DOHH2 (cell line): ENCODE measurements around the gene ITGA4.

Source experiments
- H3F3A ChIP-seq: fragments of 200-600 bp; sonication (generic), shearing (Covaris generic); 2 replicates; pipeline ENCODE4 v1.6.0; 2016; ENCODE audit warnings: antibody characterized with exemption, mild to moderate bottlenecking; ENCODE audit not compliant: control insufficient read depth, insufficient read depth
- H3K27ac ChIP-seq: fragments of 200-600 bp; sonication (generic); 2 replicates; pipeline ENCODE4 v1.5.1; 2014; ENCODE audit warnings: low read depth, mild to moderate bottlenecking, low read length, moderate library complexity
- H3K27me3 ChIP-seq: fragments of 200-600 bp; sonication (generic); 2 replicates; pipeline ENCODE4 v1.6.1; 2014; ENCODE audit warnings: mild to moderate bottlenecking, low read length, mixed read lengths; ENCODE audit not compliant: control insufficient read depth
- H3K36me3 ChIP-seq: fragments of 200-600 bp; sonication (generic); 2 replicates; pipeline ENCODE4 v1.6.1; 2014; ENCODE audit warnings: mild to moderate bottlenecking, low read length, moderate library complexity, mixed read lengths; ENCODE audit not compliant: control insufficient read depth
- H3K4me1 ChIP-seq: fragments of 200-600 bp; sonication (generic); 2 replicates; pipeline ENCODE4 v1.6.1; 2014; ENCODE audit warnings: mild to moderate bottlenecking, low read length, mixed read lengths; ENCODE audit not compliant: control insufficient read depth
- H3K4me2 ChIP-seq: fragments of 200-600 bp; sonication (generic); 2 replicates; pipeline ENCODE4 v1.6.0; 2014; ENCODE audit warnings: mild to moderate bottlenecking, low read length, moderate library complexity
- H3K4me3 ChIP-seq: fragments of 200-600 bp; sonication (generic); 2 replicates; pipeline ENCODE4 v1.5.1; 2014; ENCODE audit warnings: mild to moderate bottlenecking, low read length, mixed read lengths
- H3K79me2 ChIP-seq: fragments of 200-600 bp; sonication (generic); 2 replicates; pipeline ENCODE4 v1.6.1; 2014; ENCODE audit warnings: mild to moderate bottlenecking, low read length, mixed read lengths; ENCODE audit not compliant: control insufficient read depth
- H3K9me2 ChIP-seq: fragments of 200-600 bp; sonication (generic); replicated peaks from 2 replicates; pipeline ENCODE4 v1.6.1; 2014; ENCODE audit warnings: mild to moderate bottlenecking, low read length, mixed read lengths; ENCODE audit not compliant: control insufficient read depth
- H3K9me3 ChIP-seq: fragments of 200-600 bp; sonication (generic); 2 replicates; pipeline ENCODE4 v1.6.1; 2014; ENCODE audit warnings: antibody characterized with exemption, low read length, mixed read lengths; ENCODE audit not compliant: control insufficient read depth, insufficient read depth
- H4K20me1 ChIP-seq: fragments of 200-600 bp; sonication (generic); 2 replicates; pipeline ENCODE4 v1.6.0; 2014; ENCODE audit warnings: low read depth, mild to moderate bottlenecking, antibody characterized with exemption, low read length, moderate library complexity; ENCODE audit not compliant: control insufficient read depth, insufficient read depth
- EZH2phosphoT487 ChIP-seq: fragments of 200-600 bp; sonication (generic); IDR thresholded peaks from 2 replicates; pipeline ENCODE4 v1.6.1; 2017; ENCODE audit warnings: borderline replicate concordance, mild to moderate bottlenecking, antibody characterized with exemption, low read length, moderate library complexity, mixed read lengths
- TF ChIP-seq, protein P1 (sequence below): fragments of 200-600 bp; sonication (generic); IDR thresholded peaks from one replicate; pipeline ENCODE4 v1.5.1; 2014; ENCODE audit warnings: antibody characterized with exemption, mild to moderate bottlenecking, low read depth, low read length; ENCODE audit not compliant: poor library complexity, severe bottlenecking

Gene ITGA4

DNA sequence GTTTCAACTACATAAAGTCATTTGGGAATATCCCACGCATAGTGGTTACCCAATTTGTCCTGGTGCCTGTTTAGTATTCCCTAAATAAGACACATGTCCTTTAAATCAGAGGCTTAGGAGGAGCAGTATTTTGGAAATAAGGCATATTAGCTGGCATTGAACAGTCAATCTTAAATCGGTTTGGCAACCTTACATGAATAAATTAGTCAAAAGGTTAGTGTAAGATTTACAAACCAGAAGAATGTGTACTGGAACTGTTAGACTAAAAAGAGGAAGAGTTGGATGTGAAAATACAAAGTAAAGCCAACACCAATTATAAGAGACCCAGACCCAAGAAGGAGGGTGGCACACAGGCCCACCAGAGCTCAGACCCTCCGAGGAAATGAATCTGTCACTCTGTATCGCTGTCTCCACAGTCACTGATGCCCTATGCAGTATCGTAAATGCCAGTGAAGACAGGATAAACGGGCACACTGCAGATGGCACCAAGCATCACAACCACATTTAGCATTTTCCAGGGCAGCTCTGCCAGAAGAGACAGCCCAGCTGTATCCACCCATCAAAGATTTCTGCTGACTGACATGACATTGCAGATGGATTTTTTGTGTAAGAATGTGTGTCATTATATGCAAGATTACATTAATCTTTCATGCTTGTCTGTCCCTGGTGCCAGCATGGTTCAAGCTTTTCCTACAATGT lies 109.3 kb downstream of the ITGA4 start:
- no peaks in the 10 kb centered on the region for H3K27me3 ChIP-seq
- no peaks in the 10 kb centered on the region for H3K79me2 ChIP-seq
- no peak overlapping the region for H3K4me2 ChIP-seq
- no peaks in the 10 kb centered on the region for H3K4me1 ChIP-seq
- H3K27ac ChIP-seq: no peak overlapping the region
- no peak overlapping the region for H3K4me3 ChIP-seq
- no peaks in the 10 kb centered on the region for H3F3A ChIP-seq
- no peaks in the 10 kb centered on the region for H4K20me1 ChIP-seq
- no peaks in the 10 kb centered on the region for H3K9me3 ChIP-seq
- H3K9me2 ChIP-seq: no peaks in the 10 kb centered on the region
- TF ChIP-seq, protein P1, sequence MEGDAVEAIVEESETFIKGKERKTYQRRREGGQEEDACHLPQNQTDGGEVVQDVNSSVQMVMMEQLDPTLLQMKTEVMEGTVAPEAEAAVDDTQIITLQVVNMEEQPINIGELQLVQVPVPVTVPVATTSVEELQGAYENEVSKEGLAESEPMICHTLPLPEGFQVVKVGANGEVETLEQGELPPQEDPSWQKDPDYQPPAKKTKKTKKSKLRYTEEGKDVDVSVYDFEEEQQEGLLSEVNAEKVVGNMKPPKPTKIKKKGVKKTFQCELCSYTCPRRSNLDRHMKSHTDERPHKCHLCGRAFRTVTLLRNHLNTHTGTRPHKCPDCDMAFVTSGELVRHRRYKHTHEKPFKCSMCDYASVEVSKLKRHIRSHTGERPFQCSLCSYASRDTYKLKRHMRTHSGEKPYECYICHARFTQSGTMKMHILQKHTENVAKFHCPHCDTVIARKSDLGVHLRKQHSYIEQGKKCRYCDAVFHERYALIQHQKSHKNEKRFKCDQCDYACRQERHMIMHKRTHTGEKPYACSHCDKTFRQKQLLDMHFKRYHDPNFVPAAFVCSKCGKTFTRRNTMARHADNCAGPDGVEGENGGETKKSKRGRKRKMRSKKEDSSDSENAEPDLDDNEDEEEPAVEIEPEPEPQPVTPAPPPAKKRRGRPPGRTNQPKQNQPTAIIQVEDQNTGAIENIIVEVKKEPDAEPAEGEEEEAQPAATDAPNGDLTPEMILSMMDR: no peak
- no peak for TF ChIP-seq EZH2phosphoT487
- no peaks in the 10 kb centered on the region for H3K36me3 ChIP-seq

DNA sequence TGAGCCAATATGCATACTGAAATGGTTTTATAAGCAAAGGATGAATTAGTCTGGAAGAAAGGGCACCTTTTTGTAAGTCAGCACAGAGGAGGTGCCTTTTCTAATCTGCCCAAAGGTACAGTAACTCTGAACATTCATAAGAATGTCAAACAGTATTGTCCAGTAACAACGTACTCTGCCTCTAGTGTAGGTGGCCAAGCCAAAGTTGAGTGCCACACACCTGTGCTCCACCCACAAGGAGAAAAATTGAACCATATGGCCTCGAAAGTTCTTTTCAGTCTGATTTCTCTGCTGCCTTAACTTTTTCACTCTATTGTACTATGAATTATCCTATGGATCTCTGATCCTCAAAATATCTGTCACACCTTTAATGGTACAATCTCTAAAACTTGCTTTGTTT lies 112.9 kb downstream of the ITGA4 start:
- Histone ChIP-seq H3F3A (no peaks in the 10 kb centered on the region), H3K4me3 (no peak overlapping the region), H3K79me2 (no peaks in the 10 kb centered on the region), H3K9me3 (no peaks in the 10 kb centered on the region), H3K4me2 (no peak overlapping the region), H3K9me2 (no peaks in the 10 kb centered on the region), H3K27me3 (no peaks in the 10 kb centered on the region), H3K27ac (no peak overlapping the region), H3K4me1 (no peaks in the 10 kb centered on the region), H4K20me1 (no peaks in the 10 kb centered on the region), H3K36me3 (no peaks in the 10 kb centered on the region)
- TF ChIP-seq, protein P1: no peak
- TF ChIP-seq EZH2phosphoT487: no peak

DNA sequence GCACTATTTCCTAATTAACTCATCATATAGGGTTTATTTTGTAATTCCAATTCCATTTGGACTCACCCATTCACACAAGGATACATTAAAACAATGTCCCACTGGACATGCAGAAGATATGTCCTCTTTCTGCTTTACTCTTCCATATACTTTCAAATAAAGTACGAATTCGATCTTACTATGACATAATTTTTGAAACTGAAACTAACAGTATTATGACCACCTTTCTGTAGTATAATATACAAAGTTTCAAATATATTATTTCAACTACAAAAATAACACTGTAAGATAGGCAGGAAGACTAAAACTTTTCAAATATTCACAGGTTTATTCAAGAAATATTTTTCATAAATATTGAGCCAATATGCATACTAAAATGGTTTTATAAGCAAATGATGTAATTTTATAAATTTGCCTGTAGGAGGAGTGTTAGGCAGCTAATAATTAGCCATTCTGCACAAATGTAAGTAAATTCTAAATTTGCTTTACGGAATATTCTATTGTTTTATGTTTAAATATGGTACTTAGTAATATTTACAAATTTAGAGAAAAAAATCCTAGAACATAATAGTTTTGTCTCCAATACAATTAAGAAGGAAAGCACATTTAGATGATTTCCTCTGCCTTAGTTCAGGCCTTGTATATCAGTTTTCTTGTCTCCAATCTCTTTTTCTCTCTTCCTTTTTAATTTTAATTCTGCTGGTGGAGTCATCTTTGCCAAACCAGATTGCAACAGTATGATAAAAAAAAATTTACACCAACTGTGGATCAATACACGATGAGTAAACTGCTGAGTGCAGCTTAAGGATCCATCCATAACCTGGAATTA lies 113.9 kb downstream of the ITGA4 start:
- TF ChIP-seq EZH2phosphoT487: no peak
- TF ChIP-seq, protein P1: peak; percentile 47
- H3K4me2 ChIP-seq: 0 out of 2 replicates have a peak overlapping the region, but pooled peaks have one; percentile 9

More for the DNA sequence above, 113.9 kb downstream of the ITGA4 start:
- H4K20me1 ChIP-seq: no peaks in the 10 kb centered on the region
- no peaks in the 10 kb centered on the region for H3K4me1 ChIP-seq
- no peaks in the 10 kb centered on the region for H3K27me3 ChIP-seq
- H3K27ac ChIP-seq: no peak overlapping the region
- H3K79me2 ChIP-seq: no peaks in the 10 kb centered on the region
- no peaks in the 10 kb centered on the region for H3F3A ChIP-seq
- H3K9me3 ChIP-seq: no peaks in the 10 kb centered on the region
- no peaks in the 10 kb centered on the region for H3K36me3 ChIP-seq
- no peak overlapping the region for H3K4me3 ChIP-seq
- H3K9me2 ChIP-seq: no peaks in the 10 kb centered on the region
